ENCODE data around the gene ADAMTS12.

Gene ADAMTS12

DNA sequence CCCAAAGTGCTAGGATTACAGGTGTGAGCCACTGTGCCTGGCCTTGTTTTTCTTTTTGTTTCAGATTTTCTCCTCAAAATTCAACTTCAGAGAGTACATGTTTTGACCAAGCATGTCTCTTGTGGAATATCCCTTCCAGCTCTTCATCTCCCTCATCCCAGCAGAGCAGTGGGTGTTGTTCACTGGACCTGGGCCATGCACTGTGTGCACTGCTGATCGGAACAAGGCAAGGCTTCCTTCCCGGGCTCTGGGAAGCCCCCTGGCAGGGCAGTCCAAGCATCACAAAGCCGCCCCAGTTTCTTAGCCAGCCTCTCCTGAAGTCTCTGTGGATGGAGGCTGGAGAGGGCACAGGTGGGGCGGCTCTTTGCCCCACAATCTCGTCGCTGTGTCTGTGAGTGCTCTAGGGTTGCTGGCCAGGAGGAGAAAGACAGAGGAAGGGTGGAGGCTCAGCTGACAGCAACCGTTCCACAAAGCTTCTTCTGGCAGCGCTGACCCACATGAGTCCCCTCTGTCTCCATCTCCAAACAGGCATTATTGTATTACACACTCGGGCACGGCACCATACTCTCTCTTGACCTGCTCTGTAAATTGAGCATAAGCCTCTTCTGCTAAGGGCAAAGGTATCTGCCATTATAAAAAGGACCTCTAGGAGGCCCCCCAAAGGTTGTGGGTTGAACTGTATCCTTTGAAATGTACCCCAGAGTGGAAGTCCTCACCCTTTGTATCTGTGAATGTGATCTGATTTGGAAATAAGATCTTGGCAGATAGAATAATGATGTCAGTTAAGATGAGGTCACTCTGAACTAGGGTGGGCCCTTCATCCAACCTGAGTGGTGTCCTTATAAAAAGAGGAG is 361.4 kb downstream of the ADAMTS12 start:
- Histone ChIP-seq H3K4me3 (ENCODE audit: low read length) (no peak overlapping the region), H3K27me3 (ENCODE audit: low read depth, low read length) (no peaks in the 10 kb centered on the region), H3K36me3 (replicated peaks; ENCODE audit: low read depth, low read length) (no peaks in the 10 kb centered on the region), H3K9me3 (ENCODE audit: insufficient read depth, low read length) (no peaks in the 10 kb centered on the region), H3K4me1 (ENCODE audit: low read length) (no peaks in the 10 kb centered on the region), H3K27ac (ENCODE audit: low read length) (no peak overlapping the region), H3K4me2 (ENCODE audit: low read length) (no peak overlapping the region), H3K9ac (ENCODE audit: low read length) (no peak overlapping the region), H2AFZ (ENCODE audit: low read depth, low read length) (no peak overlapping the region), H4K20me1 (ENCODE audit: insufficient read depth, low read length) (no peaks in the 10 kb centered on the region), H3K79me2 (ENCODE audit: low read length) (no peaks in the 10 kb centered on the region)
- TF ChIP-seq, protein P1, sequence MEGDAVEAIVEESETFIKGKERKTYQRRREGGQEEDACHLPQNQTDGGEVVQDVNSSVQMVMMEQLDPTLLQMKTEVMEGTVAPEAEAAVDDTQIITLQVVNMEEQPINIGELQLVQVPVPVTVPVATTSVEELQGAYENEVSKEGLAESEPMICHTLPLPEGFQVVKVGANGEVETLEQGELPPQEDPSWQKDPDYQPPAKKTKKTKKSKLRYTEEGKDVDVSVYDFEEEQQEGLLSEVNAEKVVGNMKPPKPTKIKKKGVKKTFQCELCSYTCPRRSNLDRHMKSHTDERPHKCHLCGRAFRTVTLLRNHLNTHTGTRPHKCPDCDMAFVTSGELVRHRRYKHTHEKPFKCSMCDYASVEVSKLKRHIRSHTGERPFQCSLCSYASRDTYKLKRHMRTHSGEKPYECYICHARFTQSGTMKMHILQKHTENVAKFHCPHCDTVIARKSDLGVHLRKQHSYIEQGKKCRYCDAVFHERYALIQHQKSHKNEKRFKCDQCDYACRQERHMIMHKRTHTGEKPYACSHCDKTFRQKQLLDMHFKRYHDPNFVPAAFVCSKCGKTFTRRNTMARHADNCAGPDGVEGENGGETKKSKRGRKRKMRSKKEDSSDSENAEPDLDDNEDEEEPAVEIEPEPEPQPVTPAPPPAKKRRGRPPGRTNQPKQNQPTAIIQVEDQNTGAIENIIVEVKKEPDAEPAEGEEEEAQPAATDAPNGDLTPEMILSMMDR (IDR thresholded peaks at IDR 0.05; ENCODE audit: low read depth, low read length) = no peak
- TF ChIP-seq EZH2phosphoT487 (IDR thresholded peaks at IDR 0.05; ENCODE audit: low read depth) = no peak

DNA sequence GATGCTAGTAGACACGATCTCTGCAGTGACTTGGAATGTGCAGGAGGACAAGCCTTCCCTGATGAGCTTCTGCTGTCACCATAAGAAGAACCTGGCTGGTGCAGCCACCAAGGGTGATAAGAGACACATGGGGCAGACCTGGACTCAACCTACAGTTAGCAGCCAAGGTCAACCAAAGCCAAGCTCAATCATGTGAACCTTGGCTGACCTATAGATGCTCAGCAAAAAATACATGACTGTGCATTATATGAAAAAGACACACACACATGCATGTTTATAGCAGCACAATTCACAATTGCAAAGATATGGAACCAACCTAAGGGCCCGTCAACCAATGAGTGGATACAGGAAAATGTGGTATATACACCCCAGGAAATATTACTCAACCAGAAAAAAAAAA is 364.1 kb downstream of the ADAMTS12 start:
- H2AFZ ChIP-seq (ENCODE audit: low read depth, low read length) = no peak overlapping the region
- no peak overlapping the region for H3K9ac ChIP-seq (ENCODE audit: low read length)
- H3K27ac ChIP-seq (ENCODE audit: low read length) = no peak overlapping the region
- H3K4me3 ChIP-seq (ENCODE audit: low read length) = no peak overlapping the region
- H4K20me1 ChIP-seq (ENCODE audit: insufficient read depth, low read length) = no peaks in the 10 kb centered on the region
- H3K79me2 ChIP-seq (ENCODE audit: low read length) = no peaks in the 10 kb centered on the region
- H3K9me3 ChIP-seq (ENCODE audit: insufficient read depth, low read length) = no peaks in the 10 kb centered on the region
- H3K27me3 ChIP-seq (ENCODE audit: low read depth, low read length) = no peaks in the 10 kb centered on the region
- TF ChIP-seq, protein P1 (IDR thresholded peaks at IDR 0.05; ENCODE audit: low read depth, low read length) = no peak
- TF ChIP-seq EZH2phosphoT487 (IDR thresholded peaks at IDR 0.05; ENCODE audit: low read depth) = no peak
- H3K36me3 ChIP-seq (replicated peaks; ENCODE audit: low read depth, low read length) = no peaks in the 10 kb centered on the region
- no peak overlapping the region for H3K4me2 ChIP-seq (ENCODE audit: low read length)
- no peaks in the 10 kb centered on the region for H3K4me1 ChIP-seq (ENCODE audit: low read length)

DNA sequence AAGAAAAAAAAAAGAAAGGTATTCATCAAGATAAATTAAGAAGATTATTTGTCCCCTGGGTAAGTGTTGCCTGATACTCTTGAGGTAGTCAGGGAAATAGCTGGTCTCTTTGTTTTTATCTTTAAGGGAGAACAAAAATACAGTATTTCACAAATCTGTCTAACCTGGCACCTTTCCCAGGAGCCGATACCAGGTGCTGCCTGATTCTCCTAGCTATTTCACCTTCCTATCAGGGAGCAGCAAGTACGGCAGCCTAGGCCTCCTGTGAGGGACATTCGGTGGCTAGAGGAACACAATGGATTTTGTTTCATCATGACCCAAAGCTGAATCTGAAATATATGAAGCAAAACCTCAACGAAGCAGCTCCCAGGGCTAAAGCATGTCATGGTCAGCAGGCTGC is 365.0 kb downstream of the ADAMTS12 start:
- TF ChIP-seq, protein P1 (IDR thresholded peaks at IDR 0.05; ENCODE audit: low read depth, low read length) = no peak
- TF ChIP-seq EZH2phosphoT487 (IDR thresholded peaks at IDR 0.05; ENCODE audit: low read depth) = no peak
- H2AFZ ChIP-seq (ENCODE audit: low read depth, low read length) = no peak overlapping the region
- H3K79me2 ChIP-seq (ENCODE audit: low read length) = no peaks in the 10 kb centered on the region
- no peaks in the 10 kb centered on the region for H3K9me3 ChIP-seq (ENCODE audit: insufficient read depth, low read length)
- no peak overlapping the region for H3K9ac ChIP-seq (ENCODE audit: low read length)
- H4K20me1 ChIP-seq (ENCODE audit: insufficient read depth, low read length) = no peaks in the 10 kb centered on the region
- H3K4me2 ChIP-seq (ENCODE audit: low read length) = no peak overlapping the region
- no peaks in the 10 kb centered on the region for H3K4me1 ChIP-seq (ENCODE audit: low read length)
- no peaks in the 10 kb centered on the region for H3K27me3 ChIP-seq (ENCODE audit: low read depth, low read length)
- no peak overlapping the region for H3K27ac ChIP-seq (ENCODE audit: low read length)
- H3K4me3 ChIP-seq (ENCODE audit: low read length) = no peak overlapping the region
- H3K36me3 ChIP-seq (replicated peaks; ENCODE audit: low read depth, low read length) = no peaks in the 10 kb centered on the region

DNA sequence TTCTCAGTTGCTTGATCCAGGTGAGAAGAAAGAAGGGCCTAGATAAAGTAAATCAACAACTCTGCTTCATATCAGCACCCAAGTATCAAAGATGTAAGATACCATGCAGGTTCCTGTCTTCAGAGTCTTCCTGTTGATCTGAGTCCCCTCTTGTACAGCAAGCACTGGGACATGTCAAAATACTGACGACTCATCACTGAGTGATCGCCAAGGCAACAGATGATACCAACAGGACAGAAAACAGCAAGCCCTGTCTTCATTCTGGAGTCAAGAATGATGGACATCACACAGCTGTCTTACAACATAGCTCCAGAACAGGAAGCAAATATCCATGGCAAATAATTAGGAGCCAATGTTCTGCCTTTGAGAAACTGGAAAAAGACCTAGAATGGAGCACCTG is 367.3 kb downstream of the ADAMTS12 start:
- Histone ChIP-seq H2AFZ (ENCODE audit: low read depth, low read length) (no peak overlapping the region), H3K9ac (ENCODE audit: low read length) (no peak overlapping the region), H3K4me2 (ENCODE audit: low read length) (no peak overlapping the region), H3K4me1 (ENCODE audit: low read length) (no peaks in the 10 kb centered on the region), H3K36me3 (replicated peaks; ENCODE audit: low read depth, low read length) (no peaks in the 10 kb centered on the region), H4K20me1 (ENCODE audit: insufficient read depth, low read length) (no peaks in the 10 kb centered on the region), H3K27ac (ENCODE audit: low read length) (no peak overlapping the region), H3K27me3 (ENCODE audit: low read depth, low read length) (no peaks in the 10 kb centered on the region), H3K79me2 (ENCODE audit: low read length) (no peaks in the 10 kb centered on the region), H3K9me3 (ENCODE audit: insufficient read depth, low read length) (no peaks in the 10 kb centered on the region), H3K4me3 (ENCODE audit: low read length) (no peak overlapping the region)
- TF ChIP-seq, protein P1 (IDR thresholded peaks at IDR 0.05; ENCODE audit: low read depth, low read length) = no peak
- TF ChIP-seq EZH2phosphoT487 (IDR thresholded peaks at IDR 0.05; ENCODE audit: low read depth) = no peak
